DOHH2 (cell line): ENCODE results near the gene CCDC146.
"Not testable (repeated sequence)": the region's sequence is repeated elsewhere in the genome, so short reads cannot be mapped to it uniquely, and the experiment has no call there.

Source experiments
- EZH2phosphoT487 ChIP-seq: fragments of 200-600 bp; sonication (generic); IDR thresholded peaks from 2 replicates; pipeline ENCODE4 v1.6.1; 2017; ENCODE audit warnings: borderline replicate concordance, mild to moderate bottlenecking, antibody characterized with exemption, low read length, moderate library complexity, mixed read lengths
- TF ChIP-seq, protein P1 (sequence below): fragments of 200-600 bp; sonication (generic); IDR thresholded peaks from one replicate; pipeline ENCODE4 v1.5.1; 2014; ENCODE audit warnings: antibody characterized with exemption, mild to moderate bottlenecking, low read depth, low read length; ENCODE audit not compliant: poor library complexity, severe bottlenecking

DNA sequence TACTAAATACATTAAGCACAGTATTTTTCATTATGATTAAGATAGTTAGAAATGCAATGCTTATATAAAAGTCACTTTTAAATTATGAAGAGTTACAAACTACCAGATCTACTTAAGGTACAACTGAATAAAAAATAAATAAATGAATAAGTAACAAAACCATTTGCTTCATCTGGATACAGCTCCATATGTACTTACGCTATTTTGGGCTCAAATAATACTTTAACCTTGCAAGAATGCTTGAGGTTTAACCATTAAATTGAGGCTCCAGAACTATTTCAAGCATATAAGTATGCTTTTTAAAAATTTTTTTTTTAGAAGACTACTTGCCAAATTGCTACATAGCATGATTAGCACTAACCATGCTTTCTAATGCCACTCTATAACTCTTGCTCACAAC lies 14.1 kb upstream of the CCDC146 start:
- TF ChIP-seq, protein P1, sequence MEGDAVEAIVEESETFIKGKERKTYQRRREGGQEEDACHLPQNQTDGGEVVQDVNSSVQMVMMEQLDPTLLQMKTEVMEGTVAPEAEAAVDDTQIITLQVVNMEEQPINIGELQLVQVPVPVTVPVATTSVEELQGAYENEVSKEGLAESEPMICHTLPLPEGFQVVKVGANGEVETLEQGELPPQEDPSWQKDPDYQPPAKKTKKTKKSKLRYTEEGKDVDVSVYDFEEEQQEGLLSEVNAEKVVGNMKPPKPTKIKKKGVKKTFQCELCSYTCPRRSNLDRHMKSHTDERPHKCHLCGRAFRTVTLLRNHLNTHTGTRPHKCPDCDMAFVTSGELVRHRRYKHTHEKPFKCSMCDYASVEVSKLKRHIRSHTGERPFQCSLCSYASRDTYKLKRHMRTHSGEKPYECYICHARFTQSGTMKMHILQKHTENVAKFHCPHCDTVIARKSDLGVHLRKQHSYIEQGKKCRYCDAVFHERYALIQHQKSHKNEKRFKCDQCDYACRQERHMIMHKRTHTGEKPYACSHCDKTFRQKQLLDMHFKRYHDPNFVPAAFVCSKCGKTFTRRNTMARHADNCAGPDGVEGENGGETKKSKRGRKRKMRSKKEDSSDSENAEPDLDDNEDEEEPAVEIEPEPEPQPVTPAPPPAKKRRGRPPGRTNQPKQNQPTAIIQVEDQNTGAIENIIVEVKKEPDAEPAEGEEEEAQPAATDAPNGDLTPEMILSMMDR = not testable (repeated sequence)
- not testable (repeated sequence) for TF ChIP-seq EZH2phosphoT487
